HL-60 (cell line): ENCODE results near the gene MX2.
"Not testable (repeated sequence)": the region's sequence is repeated elsewhere in the genome, so short reads cannot be mapped to it uniquely, and the experiment has no call there.

ENCODE experiments used
- DNase-seq, 2 experiments: peaks; one replicate each; pipeline ENCODE4 v3.0.0-alpha.2; 2010 to 2020; ENCODE audit warnings: low read depth in 1 of 2, low spot score in 1 of 2
- H3K27ac ChIP-seq: fragments of 250-450 bp; sonication (Bioruptor Pico); replicated peaks from 2 replicates; pipeline ENCODE4 v1.5.1; 2020; ENCODE audit warnings: mild to moderate bottlenecking, moderate library complexity
- H3K27me3 ChIP-seq: fragments of 250-450 bp; sonication (Bioruptor Pico); 2 replicates; pipeline ENCODE4 v1.5.1; 2021; ENCODE audit warnings: mild to moderate bottlenecking, moderate library complexity; ENCODE audit not compliant: insufficient read depth, poor library complexity, severe bottlenecking
- H3K4me3 ChIP-seq: replicated peaks from 2 replicates; pipeline ENCODE4 v1.5.1; 2011; ENCODE audit warnings: mild to moderate bottlenecking, control low read depth, low read length; ENCODE audit not compliant: insufficient read depth
- CTCF ChIP-seq: IDR thresholded peaks from one replicate; pipeline ENCODE4 v1.5.1; 2011; ENCODE audit warnings: low read length, control low read depth, inconsistent platforms; ENCODE audit not compliant: insufficient read depth
- GABPA ChIP-seq: IDR thresholded peaks from 2 replicates; pipeline ENCODE4 v1.6.1; 2012; ENCODE audit warnings: low read depth
- POLR2AphosphoS5 ChIP-seq: IDR thresholded peaks from 2 replicates; pipeline ENCODE4 v1.6.1; 2012; ENCODE audit warnings: low read depth
- REST ChIP-seq: IDR thresholded peaks from 2 replicates; pipeline ENCODE4 v1.6.1; 2012; ENCODE audit warnings: low read depth; ENCODE audit not compliant: insufficient replicate concordance
- SPI1 ChIP-seq: IDR thresholded peaks from 2 replicates; pipeline ENCODE4 v1.6.1; 2012; ENCODE audit warnings: low read depth, mild to moderate bottlenecking, borderline replicate concordance
- long read RNA-seq: library from polyadenylated mRNA; unstranded; transcript quantifications from one replicate; pipeline ENCODE4 v2.0.0, GENCODE V29; 2020

Gene MX2
- long read RNA-seq, partial matches to known transcripts, result 0 of 1 reads
- long read RNA-seq, other reads (novel, unspliced or antisense), result 0 of 1 reads

GRCh38 chr21:41361786-41362604 lies at the start of gene MX2:
TSS of gene MX2 (plus strand) at chr21:41362027. CDS start at chr21:41376907, 14,880 bp downstream.
- TF ChIP-seq GABPA (no peak), REST (no peak), CTCF (no peak), SPI1 (peak; percentile 43; the same call in 1 of the 2 replicates), POLR2AphosphoS5 (peak; percentile 73)
- Histone ChIP-seq H3K27ac (peak within 1 kb of the TSS; percentile 87), H3K4me3 (peak within 1 kb of the TSS; percentile 32), H3K27me3 (no peaks in the 10 kb centered on the region)
- peak; percentile 83 to 90 for DNase-seq

- H3K27me3 ChIP-seq, DNase-seq, H3K27ac ChIP-seq, H3K4me3 ChIP-seq: not testable (repeated sequence)
Measured at GRCh38 chr21:41313285-41314164, 48.3 kb upstream of the MX2 start.

GRCh38 chr21:41315726-41316125 lies 46.1 kb upstream of the MX2 start:
- TF ChIP-seq SPI1, result no peak
- TF ChIP-seq CTCF, result no peak
- no peak for TF ChIP-seq POLR2AphosphoS5
- no peak for TF ChIP-seq REST
- no peak for TF ChIP-seq GABPA
- DNase-seq, result no peak
- no peak overlapping the region for H3K4me3 ChIP-seq
- H3K27me3 ChIP-seq, result peaks cover 9% of the 10 kb centered on the region
- H3K27ac ChIP-seq, result no peak overlapping the region
